Psoas muscle (tissue), 8 donors: ENCODE measurements around the gene TRMT44. TPM values are rescaled to one million over a fixed set of nuclear protein-coding genes. Genes with fewer than 3 reads are reported as not detected.
A peak's percentile ranks its signal among the peaks of the same experiment; 100 is the strongest.

Experiments
- ATAC-seq, 4 donors: fragments of 200-7000 bp; cut with Tn5 transposase; one replicate each; pipeline ENCODE4 v1.9.1; 2020; ENCODE audit warnings: moderate library complexity in 3 of 4, mild to moderate bottlenecking in 2 of 4
- DNase-seq, 2 donors: peaks; one replicate each; pipeline ENCODE4 v3.0.0-alpha.2; 2020
- H3K27ac ChIP-seq: fragments of 200-600 bp; one replicate; pipeline ENCODE4 v1.8.0; 2022
- H3K27me3 ChIP-seq, 3 donors: fragments of 200-600 bp in 1 of 3; one replicate each; pipeline versions ENCODE4 v1.6.1 to v1.8.0; 2013 to 2022; ENCODE audit warnings: low read length in 2 of 3, mild to moderate bottlenecking in 2 of 3, moderate library complexity in 1 of 3; ENCODE audit not compliant: insufficient read depth in 3 of 3
- H3K36me3 ChIP-seq, 2 donors: fragments of 200-600 bp in 1 of 2; one replicate each; pipeline versions ENCODE4 v1.6.1 to v1.8.0; 2013 to 2022; ENCODE audit warnings: low read depth in 1 of 2, mild to moderate bottlenecking in 1 of 2, moderate library complexity in 1 of 2; ENCODE audit not compliant: insufficient read depth in 1 of 2
- H3K4me1 ChIP-seq: fragments of 200-600 bp; one replicate; pipeline ENCODE4 v1.8.0; 2022
- H3K4me3 ChIP-seq: fragments of 200-600 bp; one replicate; pipeline ENCODE4 v1.8.0; 2022; ENCODE audit warnings: mild to moderate bottlenecking
- H3K9me3 ChIP-seq: fragments of 200-600 bp; one replicate; pipeline ENCODE4 v1.8.0; 2022
- CTCF ChIP-seq: fragments of 200-600 bp; IDR thresholded peaks from one replicate; pipeline ENCODE4 v1.8.0; 2022; ENCODE audit warnings: antibody characterized with exemption
- WGBS, 3 donors: extraction: QIAGEN DNeasy Blood & Tissue Kit; methylation state at CpG; one replicate each; pipeline versions ENCODE4 v1.1.6 to v1.1.7; 2013; 5-methylcytosine and 5-hydroxymethylcytosine counted together
- intact Hi-C, 2 donors: fragments of 100-400 bp; cut with DNase I; formaldehyde crosslinking; loops; one replicate each; pipeline versions ENCODE4 v1.11.0 to v1.14.2; 2022
- polyA plus RNA-seq, 3 donors: library from polyadenylated mRNA; stranded (reverse); fragments of 200-250 nt; gene quantifications; one replicate each; pipeline ENCODE4 v1.2.3, GENCODE V29; 2013
- total RNA-seq, 4 donors: library from RNA; stranded (reverse); fragmentation: NEBNext Ultra II Directional in 2 of 4; extraction: Animal tissue kit (Norgen Biotek cat#: 25700) in 2 of 4; gene quantifications; one replicate each; pipeline versions ENCODE4 v1.2.1 to v1.2.4, GENCODE V29; 2021 to 2023
- donor health status: healthy with polysubstance abuse.
- donor health status: DM: no; HTN: no; CAD: no; lungs with moderate emphysema.
- donor health status: Bipolar disorder and iron deficiency.
- donor health status: healthy.
- donor health status: DM: yes; HTN: yes; CAD: no.
- donor health status: DM: no; HTN: no; CAD: no.
- donor health status: DM: no; HTN: no; CAD: no.
- donor health status: DM: yes; HTN: yes; CAD: no.

Gene TRMT44
- total and polyA plus RNA-seq, 7 donors = 3.4 to 9.1 (median 5.4) TPM

- peak; percentile 52 to 78 for DNase-seq
- Histone ChIP-seq H3K36me3 (peaks cover 5 to 73% of the 10 kb centered on the region in 2 donors), H3K27ac (no peak overlapping the region), H3K4me3 (no peak overlapping the region), H3K9me3 (no peaks in the 10 kb centered on the region), H3K27me3 (no peaks in the 10 kb centered on the region), H3K4me1 (no peaks in the 10 kb centered on the region)
- intact Hi-C loops = no loop called here
- WGBS, 3 donors = 70 to 74% (median 73%) methylated on average over 26 of the region's 26 CpGs
- peak; percentile 62 to 82 (median 76) for ATAC-seq
- peak; percentile 32 for TF ChIP-seq CTCF
These were observed 29.8 kb upstream of the TRMT44 start for GRCh38 chr4:8410641-8411271.

GRCh38 chr4:8411351-8412180, 29.0 kb upstream of the TRMT44 start:
- 85 to 90% (median 85%) methylated on average over 13 of the region's 13 CpGs for WGBS, 3 donors
- Histone ChIP-seq H3K4me3 (no peak overlapping the region), H3K27me3 (no peaks in the 10 kb centered on the region), H3K4me1 (no peaks in the 10 kb centered on the region), H3K27ac (no peak overlapping the region), H3K9me3 (no peaks in the 10 kb centered on the region), H3K36me3 (peaks cover 5 to 74% of the 10 kb centered on the region in 2 donors)
- intact Hi-C loops = no loop called here
- ATAC-seq (no peak), DNase-seq (peak in 1 of 2 donors; percentile 44)
- TF ChIP-seq CTCF = no peak

- Histone ChIP-seq H3K9me3 (no peaks in the 10 kb centered on the region), H3K36me3 (peaks cover 5 to 74% of the 10 kb centered on the region in 2 donors), H3K27me3 (no peaks in the 10 kb centered on the region), H3K27ac (no peak overlapping the region), H3K4me1 (no peaks in the 10 kb centered on the region), H3K4me3 (no peak overlapping the region)
- no peak for ATAC-seq
- no peak for TF ChIP-seq CTCF
- DNase-seq = no peak
- 95 to 96% (median 95%) methylated on average over 5 of the region's 5 CpGs for WGBS, 3 donors
- intact Hi-C loops = no loop called here
These were observed 28.3 kb upstream of the TRMT44 start for GRCh38 chr4:8412288-8412687.

GRCh38 chr4:8414377-8414776, 26.2 kb upstream of the TRMT44 start:
- TF ChIP-seq CTCF = no peak
- ATAC-seq (no peak), DNase-seq (no peak)
- Histone ChIP-seq H3K27ac (no peak overlapping the region), H3K4me1 (peaks cover 3% of the 10 kb centered on the region), H3K36me3 (peaks cover 5 to 53% of the 10 kb centered on the region in 2 donors), H3K27me3 (no peaks in the 10 kb centered on the region), H3K4me3 (no peak overlapping the region), H3K9me3 (no peaks in the 10 kb centered on the region)
- 74 to 92% (median 83%) methylated on average over 2 of the region's 2 CpGs for WGBS, 3 donors
- intact Hi-C loops = no loop called here
